ENCODE measurements around the gene AKIRIN1.
"Not testable (repeated sequence)": the region's sequence is repeated elsewhere in the genome, so short reads cannot be mapped to it uniquely, and the experiment has no call there.

The AKIRIN1 gene

DNA sequence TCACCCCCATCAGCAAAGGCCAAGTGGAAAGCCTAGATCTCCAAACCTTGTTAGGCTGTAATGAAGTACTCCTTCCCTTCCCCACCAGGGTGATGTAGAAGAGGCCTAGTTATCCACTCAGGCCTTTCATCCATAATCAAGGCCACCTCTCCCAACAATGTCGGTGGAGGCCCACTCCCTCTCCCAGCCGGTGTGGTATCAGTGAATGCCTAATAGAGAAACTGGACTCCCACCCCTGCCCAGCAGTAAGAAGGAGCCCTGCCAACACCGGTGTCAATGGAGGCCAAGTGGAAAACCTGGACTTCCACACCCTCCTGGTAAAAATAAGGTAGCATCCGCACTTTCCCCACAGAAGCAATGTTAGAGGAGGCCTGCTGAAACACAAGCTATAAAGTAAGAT lies 58.9 kb downstream of the AKIRIN1 start:
- DNase-seq (ENCODE audit: low spot score): no peak
- TF ChIP-seq, protein P1, sequence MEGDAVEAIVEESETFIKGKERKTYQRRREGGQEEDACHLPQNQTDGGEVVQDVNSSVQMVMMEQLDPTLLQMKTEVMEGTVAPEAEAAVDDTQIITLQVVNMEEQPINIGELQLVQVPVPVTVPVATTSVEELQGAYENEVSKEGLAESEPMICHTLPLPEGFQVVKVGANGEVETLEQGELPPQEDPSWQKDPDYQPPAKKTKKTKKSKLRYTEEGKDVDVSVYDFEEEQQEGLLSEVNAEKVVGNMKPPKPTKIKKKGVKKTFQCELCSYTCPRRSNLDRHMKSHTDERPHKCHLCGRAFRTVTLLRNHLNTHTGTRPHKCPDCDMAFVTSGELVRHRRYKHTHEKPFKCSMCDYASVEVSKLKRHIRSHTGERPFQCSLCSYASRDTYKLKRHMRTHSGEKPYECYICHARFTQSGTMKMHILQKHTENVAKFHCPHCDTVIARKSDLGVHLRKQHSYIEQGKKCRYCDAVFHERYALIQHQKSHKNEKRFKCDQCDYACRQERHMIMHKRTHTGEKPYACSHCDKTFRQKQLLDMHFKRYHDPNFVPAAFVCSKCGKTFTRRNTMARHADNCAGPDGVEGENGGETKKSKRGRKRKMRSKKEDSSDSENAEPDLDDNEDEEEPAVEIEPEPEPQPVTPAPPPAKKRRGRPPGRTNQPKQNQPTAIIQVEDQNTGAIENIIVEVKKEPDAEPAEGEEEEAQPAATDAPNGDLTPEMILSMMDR (IDR thresholded peaks at IDR 0.05; ENCODE audit: extremely low read depth, missing control alignments): no peak

DNA sequence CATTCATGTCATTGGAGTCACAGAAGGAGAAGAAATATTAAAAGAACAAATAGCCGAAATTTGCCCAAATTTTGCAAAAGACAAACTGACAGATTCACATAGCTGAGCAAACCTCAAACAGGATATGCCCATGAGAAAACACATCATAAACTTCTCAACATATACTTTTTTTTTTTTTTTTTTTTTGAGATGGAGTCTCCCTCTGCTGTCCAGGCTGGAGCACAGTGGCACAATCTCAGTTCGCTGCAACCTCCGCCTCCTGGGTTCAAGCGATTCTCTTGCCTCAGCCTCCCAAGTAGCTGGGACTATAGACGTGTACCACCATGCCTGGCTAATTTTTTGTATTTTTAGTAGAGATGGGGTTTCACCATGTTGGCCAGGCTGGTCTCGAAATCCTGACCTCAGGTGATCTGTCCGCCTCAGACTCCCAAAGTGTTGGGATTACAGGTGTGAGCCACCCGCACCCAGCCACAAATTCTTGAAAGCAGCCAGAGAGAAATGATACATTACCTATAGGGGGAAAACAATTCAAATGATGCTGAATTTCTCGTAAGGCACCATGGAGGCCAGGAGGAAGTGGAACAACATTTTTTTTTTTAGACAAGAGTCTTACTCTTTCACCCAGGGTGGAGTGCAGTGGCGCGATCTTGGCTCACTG lies 60.2 kb downstream of the AKIRIN1 start:
- DNase-seq (ENCODE audit: low spot score): not testable (repeated sequence)

- no peak for DNase-seq (ENCODE audit: low spot score)
Observed at GRCh38 chr1:39051956-39052355, 60.9 kb downstream of the AKIRIN1 start.

GRCh38 chr1:39055213-39055710 lies 64.2 kb downstream of the AKIRIN1 start:
- not testable (repeated sequence) for DNase-seq (ENCODE audit: low spot score)

More at GRCh38 chr1:39051956-39052355, 60.9 kb downstream of the AKIRIN1 start:
- TF ChIP-seq, protein P1 (IDR thresholded peaks at IDR 0.05; ENCODE audit: extremely low read depth, missing control alignments): no peak
